GDM1 (cell line): ENCODE data around the gene WDR45B.
"Not testable (repeated sequence)": the region's sequence is repeated elsewhere in the genome, so short reads cannot be mapped to it uniquely, and the experiment has no call there.

Source experiments
- DNase-seq: peaks from one replicate; lab custom pipeline; 2025; lab: John Stamatoyannopoulos, UW

The WDR45B gene

GRCh38 chr17:82657926-82658325 lies 9.7 kb upstream of the WDR45B start:
- no peak for DNase-seq

GRCh38 chr17:82656266-82656665 lies 8.0 kb upstream of the WDR45B start:
- no peak for DNase-seq

GRCh38 chr17:82655523-82655922 lies 7.3 kb upstream of the WDR45B start:
- no peak for DNase-seq

GRCh38 chr17:82655038-82655479 lies 6.8 kb upstream of the WDR45B start:
- DNase-seq: no peak

GRCh38 chr17:82654611-82655010 lies 6.4 kb upstream of the WDR45B start:
- not testable (repeated sequence) for DNase-seq

- no peak for DNase-seq
Measured at GRCh38 chr17:82653651-82654528, 5.6 kb upstream of the WDR45B start.

- no peak for DNase-seq
Measured at GRCh38 chr17:82650723-82651122, 2.5 kb upstream of the WDR45B start.

GRCh38 chr17:82649501-82650261 lies 1.4 kb upstream of the WDR45B start:
- DNase-seq: no peak

- DNase-seq: no peak
Measured at GRCh38 chr17:82648742-82649331, 593 bp upstream of the WDR45B start.

GRCh38 chr17:82647593-82648164 lies 565 bp downstream of the WDR45B start:
- DNase-seq: no peak

- DNase-seq: no peak
Measured at GRCh38 chr17:82645516-82645915, 2.7 kb downstream of the WDR45B start.

- DNase-seq: no peak
Measured at GRCh38 chr17:82644148-82644547, 4.1 kb downstream of the WDR45B start.

- DNase-seq: no peak
Measured at GRCh38 chr17:82642022-82642421, 6.2 kb downstream of the WDR45B start.

- peak; percentile 77 for DNase-seq
Measured at GRCh38 chr17:82640036-82640435, 8.2 kb downstream of the WDR45B start.

- DNase-seq: no peak
Measured at GRCh38 chr17:82639628-82640027, 8.6 kb downstream of the WDR45B start.

GRCh38 chr17:82638183-82638773 lies 10.0 kb downstream of the WDR45B start:
- DNase-seq: no peak

- DNase-seq: no peak
Measured at GRCh38 chr17:82636626-82637598, 11.3 kb downstream of the WDR45B start.

- DNase-seq: no peak
Measured at GRCh38 chr17:82633343-82633742, 14.9 kb downstream of the WDR45B start.

- no peak for DNase-seq
Measured at GRCh38 chr17:82632451-82632850, 15.8 kb downstream of the WDR45B start.

- DNase-seq: no peak
Measured at GRCh38 chr17:82631544-82631943, 16.7 kb downstream of the WDR45B start.

- DNase-seq: no peak
Measured at GRCh38 chr17:82630212-82630611, 18.0 kb downstream of the WDR45B start.
